H1 (cell line): Measurements from ENCODE around the gene TTC21A. TPM values are rescaled to one million over a fixed set of nuclear protein-coding genes. Genes with fewer than 3 reads are reported as not detected.
A peak's percentile ranks its signal among the peaks of the same experiment; 100 is the strongest.

Source experiments
- BCL11A ChIP-seq, 2 experiments: IDR thresholded peaks; one replicate each; pipeline ENCODE4 v1.6.1; 2011; ENCODE audit warnings: low read depth in 2 of 2, low read length in 2 of 2, mild to moderate bottlenecking in 2 of 2
- BRCA1 ChIP-seq: IDR thresholded peaks from 2 replicates; pipeline ENCODE4 v1.6.1; 2012; ENCODE audit warnings: low read depth, low read length, improper control_type of control experiment
- PHF8 ChIP-seq: fragments of 200-600 bp; sonication (generic); conservative IDR thresholded peaks from 2 replicates; pipeline ENCODE4 v1.7.1; 2012; ENCODE audit warnings: low read depth, mild to moderate bottlenecking, inconsistent platforms, low read length, moderate library complexity
- RAD21 ChIP-seq, 2 experiments: IDR thresholded peaks in 1 of 2; conservative IDR thresholded peaks in 1 of 2; 2 replicates each; pipeline ENCODE4 v1.6.1; 2011; ENCODE audit warnings: low read depth in 2 of 2, low read length in 2 of 2, improper control_type of control experiment in 1 of 2, inconsistent platforms in 1 of 2, mild to moderate bottlenecking in 1 of 2, moderate library complexity in 1 of 2
- SIN3A ChIP-seq, 2 experiments: IDR thresholded peaks in 1 of 2; conservative IDR thresholded peaks in 1 of 2; 2 replicates each; pipeline ENCODE4 v1.6.1; 2011 to 2012; ENCODE audit warnings: low read length in 2 of 2, improper control_type of control experiment in 1 of 2, low read depth in 1 of 2, mild to moderate bottlenecking in 1 of 2
- TBP ChIP-seq: IDR thresholded peaks from 2 replicates; pipeline ENCODE4 v1.6.1; 2011; ENCODE audit warnings: low read depth, low read length, improper control_type of control experiment
- polyA plus RNA-seq, 7 experiments: library from polyadenylated mRNA; depleted of rRNA in 3 of 7; stranded (reverse) in 5 of 7; unstranded in 2 of 7; fragments of >200 nt in 5 of 7; fragments of 200-250 nt in 2 of 7; gene quantifications; 1 replicate in 5 of 7; 2 replicates in 1 of 7; 4 replicates in 1 of 7; pipeline versions ENCODE4 v1.2.1 to v1.2.3, GENCODE V29; 2011 to 2013; ENCODE audit warnings: missing spikeins in 2 of 7, mixed read lengths in 2 of 7
- total RNA-seq: library from RNA; stranded (reverse); fragmentation: NEBNext Ultra II Directional; extraction: Animal tissue kit (Norgen Biotek cat#: 25700); gene quantifications from 2 replicates; pipeline ENCODE4 v1.2.1, GENCODE V29; 2021
- TF ChIP-seq, protein P1 (sequence below), 3 experiments: IDR thresholded peaks; 1 replicate in 2 of 3; 2 replicates in 1 of 3; pipeline versions ENCODE4 v1.5.1 to v1.6.1; 2011; ENCODE audit warnings: low read length in 3 of 3, mild to moderate bottlenecking in 3 of 3, inconsistent platforms in 2 of 3, low read depth in 1 of 3, moderate library complexity in 1 of 3; ENCODE audit not compliant: insufficient read depth in 1 of 3; ENCODE audit errors: control extremely low read depth in 1 of 3
- TF ChIP-seq, protein P2 (sequence below): IDR thresholded peaks from 2 replicates; pipeline ENCODE4 v1.6.1; 2011; ENCODE audit warnings: low read depth, mild to moderate bottlenecking, low read length; ENCODE audit not compliant: insufficient read depth

Gene TTC21A
- total and polyA plus RNA-seq, 2 of the 8 experiments (the other 6 are each of a cell fraction or from before 2014, with no cell fraction given) = 2.3 to 2.8 TPM

DNA sequence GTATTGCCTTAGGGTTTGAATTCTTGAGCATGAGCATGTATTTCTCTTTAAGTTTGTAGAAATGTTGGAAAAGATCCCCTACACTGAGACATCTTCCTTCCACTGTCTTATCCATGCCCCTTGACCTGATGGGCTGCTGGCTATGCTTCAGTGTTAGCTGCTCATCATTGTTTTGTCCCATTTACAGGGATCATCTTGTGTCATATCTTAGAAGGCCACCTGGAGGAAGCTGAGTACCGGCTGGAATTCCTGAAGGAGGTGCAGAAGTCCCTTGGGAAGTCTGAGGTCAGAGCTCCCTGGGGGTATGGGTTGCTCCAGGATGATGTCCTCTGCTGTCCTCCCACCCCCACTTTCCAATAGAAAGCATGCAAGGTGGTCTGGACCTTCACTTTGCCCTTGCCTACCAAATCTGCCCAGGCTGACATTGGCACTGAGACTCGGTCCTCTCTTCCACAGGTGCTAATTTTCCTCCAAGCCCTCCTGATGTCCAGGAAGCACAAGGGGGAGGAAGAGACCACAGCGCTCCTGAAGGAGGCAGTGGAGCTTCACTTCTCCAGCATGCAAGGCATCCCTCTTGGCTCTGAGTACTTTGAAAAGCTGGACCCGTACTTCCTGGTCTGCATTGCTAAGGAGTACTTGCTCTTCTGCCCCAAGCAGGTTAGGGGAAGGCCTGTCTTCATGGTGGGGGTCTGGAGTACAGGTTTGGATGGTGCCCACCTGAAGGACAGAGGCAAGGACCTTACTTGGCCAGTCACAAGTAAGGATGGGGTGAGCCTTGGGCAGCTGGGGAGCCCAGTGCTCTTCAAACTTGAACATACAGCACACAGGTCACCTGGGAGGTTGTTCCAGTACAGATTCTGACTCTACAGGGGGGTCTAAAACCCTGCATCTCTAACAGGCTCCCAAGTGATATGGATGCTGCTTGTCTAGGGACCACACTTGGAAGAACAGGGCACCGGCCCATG is 17.7 kb downstream of the TTC21A start (continued):
- TF ChIP-seq BRCA1 (no peak), TBP (no peak), RAD21 (IDR thresholded peaks at IDR 0.05 in 1 of 2, conservative IDR thresholded peaks at IDR 0.05 in 1 of 2; ENCODE audit: low read depth in 2 of 2, low read length in 2 of 2) (peak; percentile 75 to 80), SIN3A (conservative IDR thresholded peaks at IDR 0.05 in 1 of 2, IDR thresholded peaks at IDR 0.05 in 1 of 2; ENCODE audit: low read depth in 1 of 2, low read length in 2 of 2) (no peak), BCL11A (IDR thresholded peaks at IDR 0.05; ENCODE audit: low read depth in 2 of 2, low read length in 2 of 2) (no peak), PHF8 (no peak)
- TF ChIP-seq, protein P1, sequence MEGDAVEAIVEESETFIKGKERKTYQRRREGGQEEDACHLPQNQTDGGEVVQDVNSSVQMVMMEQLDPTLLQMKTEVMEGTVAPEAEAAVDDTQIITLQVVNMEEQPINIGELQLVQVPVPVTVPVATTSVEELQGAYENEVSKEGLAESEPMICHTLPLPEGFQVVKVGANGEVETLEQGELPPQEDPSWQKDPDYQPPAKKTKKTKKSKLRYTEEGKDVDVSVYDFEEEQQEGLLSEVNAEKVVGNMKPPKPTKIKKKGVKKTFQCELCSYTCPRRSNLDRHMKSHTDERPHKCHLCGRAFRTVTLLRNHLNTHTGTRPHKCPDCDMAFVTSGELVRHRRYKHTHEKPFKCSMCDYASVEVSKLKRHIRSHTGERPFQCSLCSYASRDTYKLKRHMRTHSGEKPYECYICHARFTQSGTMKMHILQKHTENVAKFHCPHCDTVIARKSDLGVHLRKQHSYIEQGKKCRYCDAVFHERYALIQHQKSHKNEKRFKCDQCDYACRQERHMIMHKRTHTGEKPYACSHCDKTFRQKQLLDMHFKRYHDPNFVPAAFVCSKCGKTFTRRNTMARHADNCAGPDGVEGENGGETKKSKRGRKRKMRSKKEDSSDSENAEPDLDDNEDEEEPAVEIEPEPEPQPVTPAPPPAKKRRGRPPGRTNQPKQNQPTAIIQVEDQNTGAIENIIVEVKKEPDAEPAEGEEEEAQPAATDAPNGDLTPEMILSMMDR (IDR thresholded peaks at IDR 0.05; ENCODE audit: control extremely low read depth in 1 of 3, insufficient read depth in 1 of 3, low read depth in 1 of 3, low read length in 3 of 3) = peak; percentile 52 to 67 (median 61)
- TF ChIP-seq, protein P2, sequence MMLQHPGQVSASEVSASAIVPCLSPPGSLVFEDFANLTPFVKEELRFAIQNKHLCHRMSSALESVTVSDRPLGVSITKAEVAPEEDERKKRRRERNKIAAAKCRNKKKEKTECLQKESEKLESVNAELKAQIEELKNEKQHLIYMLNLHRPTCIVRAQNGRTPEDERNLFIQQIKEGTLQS = no peak
